ENCODE measurements around the gene PPP1R15A. TPM values are rescaled to one million over a fixed set of nuclear protein-coding genes. Genes with fewer than 3 reads are reported as not detected.
"Not testable (repeated sequence)": the region's sequence is repeated elsewhere in the genome, so short reads cannot be mapped to it uniquely, and the experiment has no call there.

Gene PPP1R15A
- total RNA-seq, 1 donor from 2014 or later = 10.6 TPM

DNA sequence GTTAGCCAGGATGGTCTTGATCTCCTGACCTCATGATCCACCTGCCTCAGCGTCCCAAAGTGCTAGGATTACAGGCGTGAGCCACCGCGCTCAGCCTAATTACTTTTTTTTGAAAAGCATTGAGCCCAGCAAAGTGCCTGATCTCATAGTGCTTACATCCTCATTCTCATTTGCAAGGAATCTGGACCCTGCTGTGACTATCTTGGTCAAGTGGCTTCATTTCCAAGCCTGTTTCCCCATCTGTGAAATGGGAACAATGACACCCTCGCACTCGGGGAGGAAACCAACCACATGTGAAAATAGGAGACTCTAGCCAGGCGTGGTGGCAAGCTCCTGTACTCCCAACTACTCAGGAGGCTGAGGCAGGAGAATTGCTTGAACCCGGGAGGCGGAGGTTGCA, 2.2 kb upstream of the PPP1R15A start:
- Histone ChIP-seq H4K20me1 (ENCODE audit: low read depth) (peaks cover 20% of the 10 kb centered on the region), H3K9me3 (ENCODE audit: low read depth) (no peaks in the 10 kb centered on the region), H3K79me2 (ENCODE audit: low read depth) (peaks cover 27% of the 10 kb centered on the region), H3K27ac (no peak overlapping the region), H3K27me3 (no peaks in the 10 kb centered on the region), H3K9ac (no peak overlapping the region), H3K4me2 (no peak overlapping the region), H3K4me1 (peaks cover 23% of the 10 kb centered on the region), H2AFZ (replicated peaks) (no peak overlapping the region), H3K36me3 (no peaks in the 10 kb centered on the region), H3F3A (ENCODE audit: low read depth) (peaks cover 17% of the 10 kb centered on the region), H3K4me3 (no peak overlapping the region)
- peaks cover 18% of the 10 kb centered on the region for H3K36me3 Mint-ChIP-seq
- no peaks in the 10 kb centered on the region for H3K9me3 Mint-ChIP-seq
- TF ChIP-seq EZH2phosphoT487 (IDR thresholded peaks at IDR 0.05) (no peak), EZH2 (IDR thresholded peaks at IDR 0.05) (no peak)
- TF ChIP-seq, protein P1, sequence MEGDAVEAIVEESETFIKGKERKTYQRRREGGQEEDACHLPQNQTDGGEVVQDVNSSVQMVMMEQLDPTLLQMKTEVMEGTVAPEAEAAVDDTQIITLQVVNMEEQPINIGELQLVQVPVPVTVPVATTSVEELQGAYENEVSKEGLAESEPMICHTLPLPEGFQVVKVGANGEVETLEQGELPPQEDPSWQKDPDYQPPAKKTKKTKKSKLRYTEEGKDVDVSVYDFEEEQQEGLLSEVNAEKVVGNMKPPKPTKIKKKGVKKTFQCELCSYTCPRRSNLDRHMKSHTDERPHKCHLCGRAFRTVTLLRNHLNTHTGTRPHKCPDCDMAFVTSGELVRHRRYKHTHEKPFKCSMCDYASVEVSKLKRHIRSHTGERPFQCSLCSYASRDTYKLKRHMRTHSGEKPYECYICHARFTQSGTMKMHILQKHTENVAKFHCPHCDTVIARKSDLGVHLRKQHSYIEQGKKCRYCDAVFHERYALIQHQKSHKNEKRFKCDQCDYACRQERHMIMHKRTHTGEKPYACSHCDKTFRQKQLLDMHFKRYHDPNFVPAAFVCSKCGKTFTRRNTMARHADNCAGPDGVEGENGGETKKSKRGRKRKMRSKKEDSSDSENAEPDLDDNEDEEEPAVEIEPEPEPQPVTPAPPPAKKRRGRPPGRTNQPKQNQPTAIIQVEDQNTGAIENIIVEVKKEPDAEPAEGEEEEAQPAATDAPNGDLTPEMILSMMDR (IDR thresholded peaks at IDR 0.05) = no peak
- peaks cover 10% of the 10 kb centered on the region for H3K27me3 Mint-ChIP-seq (ENCODE audit: insufficient read depth, low read depth)
- DNase-seq (ENCODE audit: low spot score) = no peak
- H3K27ac Mint-ChIP-seq = no peak overlapping the region
- H3K4me3 Mint-ChIP-seq = peak overlapping the region; percentile 35
- H3K4me1 Mint-ChIP-seq = peaks cover 57% of the 10 kb centered on the region

DNA sequence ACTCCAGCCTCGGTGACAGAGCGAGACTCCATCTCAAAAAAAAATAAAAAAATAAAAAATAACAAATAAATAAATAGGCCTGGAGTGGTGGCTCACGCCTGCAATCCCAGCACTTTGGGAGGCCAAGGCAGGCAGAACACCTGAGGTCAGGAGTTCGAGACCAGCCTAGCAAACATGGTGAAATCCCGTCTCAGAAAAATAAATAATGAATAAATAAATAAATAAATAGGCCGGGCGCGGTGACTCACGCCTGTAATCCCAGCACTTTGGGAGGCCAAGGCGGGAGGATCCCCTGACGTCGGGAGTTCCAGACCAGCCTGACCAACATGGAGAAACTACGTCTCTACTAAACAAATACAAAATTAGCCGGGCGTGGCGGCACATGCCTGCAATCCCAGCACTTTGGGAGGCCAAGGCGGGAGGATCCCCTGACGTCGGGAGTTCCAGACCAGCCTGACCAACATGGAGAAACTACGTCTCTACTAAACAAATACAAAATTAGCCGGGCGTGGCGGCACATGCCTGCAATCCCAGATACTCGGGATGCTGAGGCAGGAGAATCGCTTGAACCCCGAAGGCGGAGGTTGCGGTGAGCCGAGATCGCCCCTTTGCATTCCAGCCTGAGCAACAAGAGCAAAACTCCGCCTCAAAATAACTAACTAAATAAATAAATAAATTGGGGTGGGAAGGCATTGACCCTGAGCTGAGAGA, 595 bp upstream of the PPP1R15A start:
- H3K79me2 ChIP-seq (ENCODE audit: low read depth) = peaks cover 28% of the 10 kb centered on the region
- Mint-ChIP-seq H3K27ac (peak overlapping the region; percentile 100), H3K36me3 (peaks cover 23% of the 10 kb centered on the region)

DNA sequence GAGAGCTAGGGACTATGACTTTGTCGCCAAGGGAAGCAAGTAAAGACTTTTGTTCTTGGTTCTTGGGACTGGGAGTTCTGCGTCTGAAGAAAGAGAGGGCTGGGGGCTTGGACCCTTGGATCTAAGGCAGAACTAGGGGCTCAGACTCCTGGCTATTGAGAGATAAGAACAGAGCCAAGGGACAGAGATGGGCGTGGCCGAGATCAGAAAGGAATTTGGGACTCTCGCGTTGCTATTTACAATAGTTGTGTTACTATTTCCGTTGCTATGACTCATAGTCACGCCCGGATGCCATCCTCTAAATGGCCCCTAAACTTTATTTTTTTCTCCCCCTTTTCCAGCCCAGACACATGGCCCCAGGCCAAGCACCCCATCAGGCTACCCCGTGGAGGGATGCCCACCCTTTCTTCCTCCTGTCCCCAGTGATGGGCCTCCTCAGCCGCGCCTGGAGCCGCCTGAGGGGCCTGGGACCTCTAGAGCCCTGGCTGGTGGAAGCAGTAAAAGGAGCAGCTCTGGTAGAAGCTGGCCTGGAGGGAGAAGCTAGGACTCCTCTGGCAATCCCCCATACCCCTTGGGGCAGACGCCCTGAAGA, 759 bp downstream of the PPP1R15A start:
- DNase-seq (ENCODE audit: low spot score) = peak; percentile 89
- H3K4me3 Mint-ChIP-seq = peak overlapping the region; percentile 100
- no peaks in the 10 kb centered on the region for H3K9me3 Mint-ChIP-seq
- no peaks in the 10 kb centered on the region for H3K27me3 ChIP-seq
- no peaks in the 10 kb centered on the region for H3K9me3 ChIP-seq (ENCODE audit: low read depth)
- peak overlapping the region; percentile 84 for H3K4me2 ChIP-seq
- peaks cover 10% of the 10 kb centered on the region for H3K4me1 ChIP-seq
- H3K4me1 Mint-ChIP-seq = peaks cover 54% of the 10 kb centered on the region
- H3K9ac ChIP-seq = peak overlapping the region; percentile 96
- H2AFZ ChIP-seq (replicated peaks) = no peak overlapping the region
- peaks cover 17% of the 10 kb centered on the region for H3F3A ChIP-seq (ENCODE audit: low read depth)
- H3K27ac ChIP-seq = peak overlapping the region; percentile 70
- no peaks in the 10 kb centered on the region for H3K36me3 ChIP-seq
- H3K27me3 Mint-ChIP-seq (ENCODE audit: insufficient read depth, low read depth) = peaks cover 10% of the 10 kb centered on the region
- H3K4me3 ChIP-seq = peak overlapping the region; percentile 88
- H3K79me2 ChIP-seq (ENCODE audit: low read depth) = peaks cover 28% of the 10 kb centered on the region
- TF ChIP-seq, protein P1 (IDR thresholded peaks at IDR 0.05) = no peak
- TF ChIP-seq EZH2phosphoT487 (IDR thresholded peaks at IDR 0.05) = no peak
- TF ChIP-seq EZH2 (IDR thresholded peaks at IDR 0.05) = no peak
- H4K20me1 ChIP-seq (ENCODE audit: low read depth) = peaks cover 28% of the 10 kb centered on the region
- peak overlapping the region; percentile 100 for H3K27ac Mint-ChIP-seq
- H3K36me3 Mint-ChIP-seq = peaks cover 25% of the 10 kb centered on the region

More for the DNA sequence above, 595 bp upstream of the PPP1R15A start:
- H3K27me3 ChIP-seq; DNase-seq (ENCODE audit: low spot score); H3K9ac ChIP-seq; H3K36me3 ChIP-seq; H3K4me3 ChIP-seq; H3K9me3 ChIP-seq (ENCODE audit: low read depth); H3K9me3 Mint-ChIP-seq; H2AFZ ChIP-seq (replicated peaks); H3K27ac ChIP-seq: not testable (repeated sequence)
- peaks cover 23% of the 10 kb centered on the region for H3K4me1 ChIP-seq
- Mint-ChIP-seq H3K4me1 (peaks cover 63% of the 10 kb centered on the region), H3K4me3 (peak overlapping the region; percentile 100), H3K27me3 (ENCODE audit: insufficient read depth, low read depth) (peaks cover 10% of the 10 kb centered on the region)
- peaks cover 17% of the 10 kb centered on the region for H3F3A ChIP-seq (ENCODE audit: low read depth)
- H3K4me2 ChIP-seq = peak overlapping the region; percentile 84
- peaks cover 28% of the 10 kb centered on the region for H4K20me1 ChIP-seq (ENCODE audit: low read depth)
